GM21717 (cell line): ENCODE measurements around the gene TANC1.

Source experiments
- ATAC-seq: cut with Tn5 transposase; IDR thresholded peaks from one replicate; pipeline ENCODE4 v1.9.1; 2021; ENCODE audit warnings: mild to moderate bottlenecking, moderate library complexity; ENCODE audit not compliant: unreplicated experiment

TANC1 gene

DNA sequence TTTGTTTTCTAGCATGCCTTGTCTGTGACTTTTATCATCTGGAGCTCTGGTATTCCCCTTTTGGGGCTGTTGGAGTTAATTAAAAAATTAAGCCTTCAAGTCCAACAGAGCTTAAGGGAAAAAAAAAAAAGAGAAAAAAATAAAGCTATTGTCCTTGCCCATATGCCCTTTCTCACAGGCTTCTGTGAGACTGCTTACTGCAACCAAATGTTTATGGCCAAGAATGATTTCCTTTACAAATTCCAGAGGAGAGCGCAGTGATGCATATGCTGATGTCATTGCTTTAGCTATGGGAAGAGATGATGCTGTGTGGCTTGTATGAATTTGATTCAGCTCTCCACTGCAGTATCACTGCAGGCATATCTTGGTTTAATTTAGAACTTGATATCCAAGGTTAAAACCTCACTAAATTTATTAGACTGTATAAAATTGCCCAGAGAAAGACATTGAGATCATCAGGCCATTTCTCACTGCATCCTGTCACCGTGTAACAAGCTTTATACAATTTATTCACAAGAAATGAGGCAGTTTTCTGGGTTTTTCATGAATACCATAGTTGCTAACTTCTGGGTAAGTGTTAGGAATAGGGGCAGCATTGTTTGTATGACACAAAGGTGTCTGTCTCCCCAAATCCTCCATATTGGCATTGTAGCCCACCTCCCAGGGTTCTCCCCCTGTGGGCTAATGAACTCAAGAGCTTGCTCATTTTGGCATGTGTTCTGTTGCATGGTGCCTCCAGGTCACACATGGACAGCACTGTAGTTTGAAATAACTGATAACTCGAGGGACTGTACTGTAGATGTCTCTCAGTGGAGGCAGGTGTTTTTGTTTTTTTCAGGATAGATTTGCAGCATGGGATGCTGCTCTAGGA lies 85.0 kb downstream of the TANC1 start:
- ATAC-seq: no peak

DNA sequence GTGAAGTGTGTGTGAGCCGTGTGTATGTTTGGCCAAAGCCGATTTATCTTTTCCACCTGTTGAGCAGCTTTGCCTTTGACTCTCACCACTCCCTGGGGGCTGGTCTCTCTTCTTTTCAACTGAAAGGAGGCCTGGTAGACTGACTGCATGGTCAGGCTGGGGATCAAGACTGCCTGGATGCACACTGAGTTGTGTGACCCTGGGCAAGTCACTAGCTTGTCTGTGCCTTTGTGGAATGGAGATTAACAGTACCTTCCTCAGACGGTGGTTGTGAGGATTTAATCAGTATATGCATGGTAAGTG lies 85.5 kb downstream of the TANC1 start:
- ATAC-seq: no peak

DNA sequence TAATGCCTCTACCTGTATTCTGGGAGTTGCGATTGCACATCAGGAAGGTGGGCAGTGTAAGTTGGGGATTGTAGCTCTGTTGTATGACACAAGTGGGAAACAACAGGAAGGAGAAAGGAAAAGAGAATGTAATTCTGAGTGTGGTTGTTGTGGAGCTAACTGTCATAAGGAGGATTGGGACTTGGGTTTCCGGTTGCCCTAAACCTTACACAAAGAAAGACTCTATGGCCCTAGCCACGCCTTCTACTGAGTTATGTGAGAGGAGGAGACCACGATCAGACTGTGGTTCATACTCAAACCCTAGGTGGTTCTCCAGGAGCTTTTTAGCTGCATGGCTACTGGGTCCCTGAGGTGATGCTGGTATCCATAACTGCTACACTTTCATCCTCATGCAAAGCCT lies 86.5 kb downstream of the TANC1 start:
- no peak for ATAC-seq

DNA sequence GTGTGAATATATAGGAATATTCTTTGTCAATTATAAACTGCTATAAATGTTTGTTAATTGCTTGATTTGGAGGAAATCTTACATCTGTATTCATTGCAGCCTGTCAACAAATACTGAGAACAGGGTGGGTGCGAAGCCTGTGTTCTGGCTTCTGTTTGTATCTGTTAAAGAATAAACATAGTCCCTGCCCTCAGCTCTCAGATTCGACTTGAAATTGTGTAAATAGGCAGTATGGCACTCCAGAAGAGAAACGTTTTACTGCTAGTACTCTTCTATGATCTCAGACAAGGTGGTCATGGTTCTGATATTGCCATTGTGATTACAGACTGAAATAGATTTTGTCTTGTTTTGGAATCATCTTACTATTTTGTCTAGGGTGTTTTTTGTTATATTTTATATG lies 92.1 kb downstream of the TANC1 start:
- ATAC-seq: no peak

DNA sequence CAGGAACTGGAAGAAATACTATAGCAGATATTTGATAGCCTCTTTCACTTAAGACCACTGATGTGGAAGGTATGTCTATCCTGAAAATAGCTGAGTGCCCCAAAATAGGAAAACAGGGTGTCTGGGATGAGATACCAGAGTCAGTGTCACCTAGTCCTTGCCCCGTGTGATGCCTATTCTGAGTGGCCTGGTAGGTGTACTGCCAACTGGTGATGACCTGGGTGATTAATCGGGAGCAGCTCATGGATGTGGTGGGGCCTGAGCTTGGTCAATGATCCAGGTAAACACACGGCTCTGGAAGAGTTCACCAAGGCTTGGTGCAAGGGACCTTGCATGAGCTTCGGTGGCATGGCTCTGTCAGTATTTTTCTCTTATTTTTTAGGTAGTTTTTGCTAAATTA lies 95.2 kb downstream of the TANC1 start:
- no peak for ATAC-seq

DNA sequence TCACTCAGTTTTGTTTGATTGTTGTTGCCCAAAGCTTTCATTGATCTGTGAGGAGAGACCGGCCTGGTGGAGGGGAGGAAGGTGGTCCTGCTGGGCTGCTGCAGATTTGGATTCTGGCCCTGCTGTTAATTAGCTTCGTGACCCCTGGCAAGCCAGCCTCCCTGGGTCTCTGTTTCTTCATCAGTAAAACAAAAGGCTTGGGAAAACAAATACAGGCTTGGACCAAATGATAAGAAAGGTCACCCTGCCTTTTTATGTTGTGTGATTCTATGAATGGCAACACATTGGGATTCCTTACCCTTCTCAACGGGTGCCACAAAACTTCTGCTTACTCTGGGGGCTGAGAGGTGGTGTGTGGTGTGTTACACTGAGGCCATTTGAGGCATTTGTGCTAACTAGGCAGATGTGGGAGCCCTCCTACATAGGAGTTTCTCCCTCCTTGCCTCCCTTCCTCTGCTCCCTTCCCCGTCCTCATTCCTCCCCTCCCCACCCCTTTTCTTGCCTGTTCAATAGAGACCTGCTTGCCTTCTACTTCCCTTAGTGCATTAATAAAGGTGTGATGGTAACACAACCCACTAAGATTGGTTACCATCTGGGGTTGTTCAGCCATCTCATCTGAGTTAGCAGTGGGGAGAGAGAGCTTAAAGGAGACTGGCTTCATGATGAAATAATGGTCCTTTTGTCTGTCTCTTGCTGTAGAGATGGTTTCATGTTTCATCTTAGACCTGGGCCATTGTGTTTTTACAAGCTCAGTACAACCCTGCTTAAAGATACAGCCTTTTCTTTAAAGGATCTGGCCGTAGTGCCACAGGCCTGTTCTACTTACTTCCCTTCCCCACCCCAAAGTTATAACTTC lies 96.2 kb downstream of the TANC1 start:
- no peak for ATAC-seq

DNA sequence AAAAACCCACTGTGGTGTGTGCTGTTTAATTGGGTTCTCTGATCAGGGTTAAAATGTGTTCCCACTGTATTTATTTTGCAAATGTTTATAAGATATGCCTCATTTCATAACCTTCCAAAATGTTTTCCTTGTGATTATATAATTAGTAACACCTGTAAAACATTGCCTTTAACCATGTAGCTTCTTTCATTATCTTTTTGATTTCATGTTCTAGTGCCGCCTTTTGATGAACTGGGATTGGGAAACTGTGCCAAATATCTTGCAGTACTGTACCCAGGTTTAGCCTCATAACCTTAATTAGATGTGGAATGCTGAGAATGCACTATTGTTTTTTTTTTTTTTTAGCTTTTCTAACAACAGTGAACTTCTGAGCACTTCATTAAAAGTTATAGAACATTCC lies 96.9 kb downstream of the TANC1 start:
- no peak for ATAC-seq

DNA sequence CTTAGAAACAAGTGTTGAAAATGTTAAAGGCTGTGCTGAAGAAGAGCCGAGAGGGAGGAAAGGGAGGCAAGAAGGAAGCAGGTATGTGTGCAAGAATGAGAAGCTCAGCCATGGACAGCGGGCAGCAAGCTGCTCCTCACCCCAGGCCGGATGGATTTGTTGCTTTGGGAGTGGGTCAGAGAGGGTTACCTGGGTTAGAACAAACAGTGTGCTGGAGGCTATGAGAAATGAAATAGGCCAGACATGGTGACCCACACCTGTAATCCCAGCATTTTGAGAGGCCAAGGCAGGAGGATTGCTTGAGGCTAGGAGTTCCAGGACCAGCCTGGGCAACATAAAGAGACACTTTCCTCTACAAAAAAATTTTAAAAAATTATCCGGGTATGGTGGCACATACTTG lies 97.5 kb downstream of the TANC1 start:
- no peak for ATAC-seq

DNA sequence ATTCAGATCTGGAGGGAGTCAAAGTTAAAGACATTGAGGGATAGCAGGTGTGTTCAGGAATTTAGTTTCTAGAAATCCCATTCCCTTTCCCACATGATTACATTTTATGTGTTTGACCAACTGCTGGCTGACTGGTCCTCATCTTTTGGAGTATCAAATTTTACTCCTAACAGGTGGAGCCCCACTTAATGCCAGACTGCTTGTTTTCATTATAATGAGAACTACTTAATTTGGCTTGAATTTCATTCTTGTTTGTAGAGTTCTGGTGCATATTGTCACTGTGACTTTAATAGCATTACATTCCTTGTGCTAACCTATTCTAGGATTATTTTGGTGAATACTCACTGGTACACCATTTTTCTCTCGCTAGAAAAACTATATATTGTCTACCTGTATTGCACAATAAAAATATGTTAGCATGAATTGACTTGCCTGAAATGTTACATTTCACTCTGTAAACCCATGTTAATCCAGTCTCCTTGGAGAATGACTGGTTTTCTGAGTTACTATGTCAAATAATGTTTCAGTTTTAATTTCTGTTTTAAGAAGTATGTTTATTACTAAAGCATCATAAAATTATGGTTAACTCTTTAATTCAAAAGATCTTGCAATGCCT lies 98.2 kb downstream of the TANC1 start:
- ATAC-seq: no peak

DNA sequence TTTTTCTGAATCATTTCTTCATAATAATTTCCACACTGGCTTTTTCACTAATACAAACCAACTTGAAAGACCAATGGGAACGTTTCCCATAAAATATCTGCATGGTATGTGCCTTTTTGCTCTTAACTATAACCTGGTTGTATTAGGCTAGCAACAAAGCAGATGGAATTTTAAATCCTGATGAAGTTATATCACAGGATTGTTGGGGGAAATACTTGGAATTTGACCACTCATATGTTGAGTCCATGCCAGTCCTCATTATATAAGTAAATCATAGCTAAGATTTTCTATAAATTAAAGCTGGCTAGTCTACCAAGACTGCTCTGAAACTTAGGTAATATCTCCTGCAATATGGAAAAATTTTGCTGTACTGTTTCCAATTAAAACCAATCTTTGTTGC lies 99.5 kb downstream of the TANC1 start:
- no peak for ATAC-seq

DNA sequence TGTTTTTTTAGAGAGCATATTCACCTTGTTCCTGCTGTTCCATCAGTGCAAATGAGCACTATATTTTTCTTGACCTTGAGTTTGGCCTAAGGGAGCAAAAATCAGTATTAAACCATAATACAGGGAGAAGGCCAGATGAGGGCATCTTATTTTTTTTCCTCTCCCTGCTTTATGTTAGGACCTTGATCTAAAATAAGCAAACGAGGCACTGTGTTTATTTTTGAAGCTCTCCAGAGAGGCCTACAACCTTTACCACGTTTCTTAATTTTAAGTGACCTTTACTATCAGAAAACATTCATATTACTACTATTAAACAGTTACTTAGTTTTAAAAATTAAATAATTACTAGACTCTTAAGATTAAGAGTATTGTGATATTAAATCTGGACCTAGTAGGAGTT lies 100.8 kb downstream of the TANC1 start:
- ATAC-seq: no peak

DNA sequence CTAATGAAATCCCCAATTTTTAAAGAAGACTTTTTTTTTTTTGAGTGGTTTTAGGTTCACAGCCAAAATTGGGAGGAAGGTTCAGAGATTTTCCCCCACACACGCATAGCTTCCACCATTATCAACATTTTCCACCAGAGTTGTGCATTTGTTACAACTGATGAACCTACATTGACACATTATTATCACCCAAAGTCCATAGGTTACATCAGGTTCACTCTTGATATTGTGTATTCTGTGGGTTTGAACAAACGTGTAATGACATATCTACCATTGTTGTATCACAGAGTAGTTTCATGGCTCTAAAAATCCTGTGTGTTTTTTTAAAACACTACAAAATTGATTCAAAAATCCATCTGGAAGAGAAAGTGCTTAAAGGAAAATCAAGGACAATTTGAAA lies 101.8 kb downstream of the TANC1 start:
- no peak for ATAC-seq

DNA sequence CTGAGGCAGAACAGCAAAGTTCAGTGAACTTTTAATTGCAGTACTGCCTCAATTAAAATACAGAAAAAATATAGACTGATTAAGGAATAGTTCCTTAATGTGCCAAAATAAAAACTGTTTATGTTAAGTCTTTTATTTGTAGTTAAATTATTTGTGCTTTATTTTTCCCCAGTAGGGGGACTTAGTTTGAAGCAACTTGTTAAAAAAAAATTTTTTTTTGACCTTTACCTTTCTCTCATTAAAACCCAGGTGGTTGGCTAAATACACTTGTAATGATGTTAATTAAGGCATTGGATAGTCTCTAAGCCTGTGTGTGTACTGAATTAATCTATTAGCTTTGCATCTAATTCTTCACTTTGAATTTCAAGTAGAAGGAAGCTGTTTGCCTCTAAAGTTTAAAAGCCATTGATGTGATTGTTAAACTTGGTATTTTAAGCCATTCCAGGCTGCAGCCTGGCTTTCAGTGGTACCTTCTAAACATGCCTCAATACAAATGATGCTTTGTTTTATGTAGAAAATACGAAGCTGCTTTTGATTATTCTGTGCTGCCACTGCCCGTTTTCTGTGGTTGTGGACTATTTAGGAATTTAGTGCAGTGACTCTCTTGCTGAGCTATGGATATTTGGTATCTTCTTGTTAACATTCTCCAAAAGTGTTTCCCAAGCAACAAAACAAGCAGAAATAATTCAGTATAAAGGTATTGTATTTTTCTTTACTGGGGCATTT lies 102.9 kb downstream of the TANC1 start:
- ATAC-seq: no peak

DNA sequence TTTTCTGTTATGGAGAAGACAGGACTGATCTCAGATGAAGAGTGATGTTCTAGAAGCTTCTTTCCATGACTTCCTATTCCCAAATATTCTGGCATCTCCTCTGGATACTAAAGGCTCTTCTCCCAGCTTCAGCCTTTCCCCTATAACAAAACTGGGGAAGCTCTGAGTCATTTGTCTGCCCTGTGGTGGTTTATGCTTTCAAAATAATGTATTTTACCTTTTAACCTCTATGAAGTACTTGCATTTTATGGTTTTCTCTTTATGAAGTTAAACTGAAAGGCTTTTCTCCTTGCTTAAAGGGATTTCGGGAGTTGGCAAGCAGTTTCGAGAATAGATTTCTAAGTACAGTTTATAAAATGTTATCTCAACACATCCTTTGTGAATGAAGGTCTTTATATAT lies 104.4 kb downstream of the TANC1 start:
- no peak for ATAC-seq

DNA sequence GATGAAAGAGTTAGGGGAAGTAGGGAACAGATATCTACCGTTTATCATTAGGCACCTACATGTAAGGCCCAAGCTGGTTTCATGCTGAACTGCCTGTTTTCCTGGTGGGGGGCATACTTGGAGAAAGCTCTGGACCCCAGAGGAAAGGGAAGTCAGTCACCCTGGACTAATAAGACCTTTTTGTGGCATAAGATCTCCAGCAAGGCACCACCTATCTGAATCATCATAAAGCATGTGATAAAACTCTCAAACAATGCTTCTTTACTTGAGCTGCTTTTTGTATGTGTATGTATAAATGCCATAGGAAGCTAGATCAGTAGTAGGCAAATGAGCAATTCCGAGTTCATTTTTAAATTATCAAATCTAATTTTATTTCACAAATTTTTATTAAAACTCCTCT lies 104.8 kb downstream of the TANC1 start:
- ATAC-seq: no peak

DNA sequence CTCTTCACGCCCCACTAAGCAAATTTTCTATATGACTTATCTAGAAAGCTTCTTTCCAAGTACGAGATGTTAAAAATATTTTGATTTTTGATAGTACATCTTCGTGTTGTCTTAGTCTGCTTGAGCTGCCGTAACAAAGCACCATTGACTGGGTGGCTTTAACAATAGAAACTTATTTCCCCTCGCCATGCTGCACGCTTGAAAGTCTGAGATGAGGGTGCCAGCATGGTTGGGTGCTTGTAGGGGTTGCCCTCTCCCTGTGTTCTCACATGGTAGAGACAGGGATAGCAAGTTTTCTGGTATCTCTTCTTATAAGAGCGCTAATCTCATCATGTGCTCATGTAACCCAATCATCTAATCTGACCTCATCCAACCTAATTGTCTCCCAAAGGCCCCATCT lies 106.2 kb downstream of the TANC1 start:
- ATAC-seq: no peak

DNA sequence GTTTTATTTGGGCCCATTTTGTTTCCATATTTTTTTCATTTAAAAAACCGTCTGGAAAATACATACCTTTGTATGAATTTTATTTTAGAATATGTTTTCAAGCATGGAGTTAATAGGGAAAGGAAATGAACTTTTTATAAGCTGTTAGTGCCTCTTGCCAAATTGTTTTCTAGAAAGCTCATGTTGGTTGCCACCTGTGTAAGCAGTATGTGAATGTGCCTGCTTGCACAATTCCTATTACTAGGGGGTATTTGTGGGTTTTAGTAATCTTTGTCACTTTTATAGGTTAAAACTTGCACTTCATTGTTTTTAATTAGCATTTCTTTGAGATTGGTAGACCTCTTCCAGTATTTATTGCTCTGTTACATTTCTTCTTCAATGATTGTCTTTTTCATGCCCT lies 107.3 kb downstream of the TANC1 start:
- no peak for ATAC-seq

DNA sequence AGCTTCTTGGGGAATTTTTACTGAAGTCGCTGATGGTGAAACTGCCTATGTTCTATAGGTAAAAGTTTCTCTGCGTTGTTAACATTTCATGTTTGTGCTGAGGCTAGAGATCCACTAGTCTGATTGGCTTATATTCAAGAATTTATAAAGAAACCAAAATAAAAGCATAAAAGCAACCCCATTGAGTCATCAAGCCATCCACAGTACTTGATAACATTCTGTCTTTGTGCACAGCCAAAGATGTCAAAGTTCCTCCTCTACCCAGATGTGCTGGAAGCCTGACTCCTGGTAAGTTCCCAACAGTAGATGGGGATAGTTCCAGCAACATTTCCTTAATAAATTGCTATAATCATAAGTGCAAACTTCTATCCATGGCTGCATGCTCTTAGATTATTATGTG lies 107.8 kb downstream of the TANC1 start:
- no peak for ATAC-seq

DNA sequence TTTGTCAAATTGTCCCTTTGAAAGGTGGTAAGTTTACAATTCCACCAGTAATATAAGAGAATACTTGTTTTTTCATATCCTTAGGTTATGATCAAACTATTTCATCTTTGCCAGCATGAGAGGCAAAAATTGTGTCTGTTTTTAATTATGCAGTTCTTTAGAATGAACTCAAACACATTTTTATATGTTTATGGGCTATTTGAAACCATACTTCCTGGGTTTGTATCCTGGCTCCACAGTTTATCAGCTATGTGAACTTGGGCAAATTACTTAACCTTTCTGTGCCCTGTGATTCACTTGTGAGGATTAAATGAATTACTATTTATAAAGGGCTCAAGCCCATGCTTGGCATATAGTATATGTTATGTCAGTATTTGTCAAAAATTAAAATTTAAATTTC lies 109.4 kb downstream of the TANC1 start:
- ATAC-seq: no peak

DNA sequence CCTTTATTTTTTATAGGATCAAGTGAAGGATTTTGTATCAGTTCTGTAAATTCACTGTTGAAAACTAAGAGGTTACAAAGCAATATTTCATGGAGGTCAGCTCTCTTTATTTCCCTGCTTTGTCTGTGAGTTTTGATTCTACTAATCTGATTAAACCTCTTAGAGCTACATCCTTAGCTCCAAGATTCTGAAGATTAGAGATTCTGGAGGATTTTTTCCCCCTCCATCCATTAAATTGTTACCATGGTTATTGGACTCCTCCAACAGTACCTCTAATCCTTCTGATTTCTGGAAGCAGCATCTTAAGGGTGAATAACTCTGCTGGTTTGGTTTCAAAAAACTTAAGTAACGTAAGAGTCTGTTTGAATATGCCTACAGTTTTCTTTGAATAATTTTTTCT lies 110.0 kb downstream of the TANC1 start:
- no peak for ATAC-seq

DNA sequence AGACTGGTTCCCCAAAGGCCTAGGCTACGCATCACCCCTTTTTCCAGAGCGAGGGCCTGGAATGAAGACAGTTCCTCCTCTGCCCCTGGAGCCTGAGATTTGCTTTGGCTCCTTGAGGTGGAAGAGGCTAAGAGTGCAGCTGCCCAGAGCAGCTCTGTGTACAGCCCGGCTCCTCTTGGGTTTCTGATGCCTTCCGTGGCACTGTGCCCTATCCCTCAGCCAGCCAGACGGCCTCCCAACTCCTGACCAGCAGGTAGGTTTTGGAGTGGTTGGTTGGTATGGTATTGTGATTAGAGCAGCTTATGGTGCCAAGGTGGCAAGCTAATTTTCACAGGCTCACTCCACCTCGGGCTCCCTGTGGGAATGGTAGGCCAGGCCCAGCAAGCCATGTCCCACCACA lies 112.2 kb downstream of the TANC1 start:
- no peak for ATAC-seq
